HepG2 (cell line): ENCODE data around the gene PNMA8C. TPM values are rescaled to one million over a fixed set of nuclear protein-coding genes. Genes with fewer than 3 reads are reported as not detected.

Experiments
- BORCS8-MEF2B ChIP-seq: sonication (generic); formaldehyde crosslinking; IDR thresholded peaks from 2 replicates; pipeline ENCODE4 v1.8.0; 2022; ENCODE audit warnings: mild to moderate bottlenecking, missing genetic modification reagents
- HNF4A ChIP-seq: sonication (generic); formaldehyde crosslinking; IDR thresholded peaks from 2 replicates; pipeline ENCODE4 v1.4.0; 2020; ENCODE audit warnings: missing genetic modification reagents
- MAFK ChIP-seq, 2 experiments: IDR thresholded peaks in 1 of 2; conservative IDR thresholded peaks in 1 of 2; 2 replicates each; pipeline ENCODE4 v1.6.1; 2011; ENCODE audit warnings: improper control_type of control experiment in 2 of 2, low read length in 2 of 2
- NKX3-1 ChIP-seq: sonication (generic); formaldehyde crosslinking; IDR thresholded peaks from 2 replicates; pipeline ENCODE4 v1.5.0; 2020; ENCODE audit warnings: missing genetic modification reagents
- NR1H2 ChIP-seq: sonication (generic); formaldehyde crosslinking; IDR thresholded peaks from 2 replicates; pipeline ENCODE4 v1.8.1; 2022; ENCODE audit warnings: low read depth, missing genetic modification reagents, borderline replicate concordance
- NR2F2 ChIP-seq: IDR thresholded peaks from 2 replicates; pipeline ENCODE4 v1.6.1; 2012; ENCODE audit warnings: low read depth, inconsistent platforms, borderline replicate concordance
- POLR2AphosphoS5 ChIP-seq: IDR thresholded peaks from 2 replicates; pipeline ENCODE4 v1.6.1; 2012; ENCODE audit warnings: low read depth, low read length
- RCOR2 ChIP-seq: IDR thresholded peaks from 2 replicates; pipeline ENCODE4 v1.6.1; 2016; ENCODE audit warnings: missing biosample characterization, missing genetic modification reagents
- SIN3B ChIP-seq: fragments of 150-350 bp; IDR thresholded peaks from 2 replicates; pipeline ENCODE4 v1.6.1; 2014; ENCODE audit warnings: low read length
- SMAD3 ChIP-seq: sonication (generic); formaldehyde crosslinking; IDR thresholded peaks from 2 replicates; pipeline ENCODE4 v1.4.0; 2020; ENCODE audit warnings: missing genetic modification reagents
- TMF1 ChIP-seq: sonication (generic); formaldehyde crosslinking; IDR thresholded peaks from 2 replicates; pipeline ENCODE4 v1.8.1; 2022; ENCODE audit warnings: low read depth, missing genetic modification reagents
- ZFP36L1 ChIP-seq: sonication (generic); formaldehyde crosslinking; IDR thresholded peaks from 2 replicates; pipeline ENCODE4 v1.8.0; 2022; ENCODE audit warnings: mild to moderate bottlenecking, missing genetic modification reagents, moderate library complexity
- ZNF34 ChIP-seq: sonication (generic); formaldehyde crosslinking; IDR thresholded peaks from 2 replicates; pipeline ENCODE4 v1.4.0; 2020; ENCODE audit warnings: mild to moderate bottlenecking, missing genetic modification reagents, borderline replicate concordance
- ZNF766 ChIP-seq: sonication (generic); formaldehyde crosslinking; IDR thresholded peaks from 2 replicates; pipeline ENCODE4 v1.5.0; 2020; ENCODE audit warnings: missing genetic modification reagents, borderline replicate concordance
- ZNF781 ChIP-seq: sonication (generic); formaldehyde crosslinking; IDR thresholded peaks from 2 replicates; pipeline ENCODE4 v1.5.1; 2020; ENCODE audit warnings: borderline replicate concordance, mild to moderate bottlenecking, missing genetic modification reagents; ENCODE audit errors: not compliant biosample characterization
- ZNF83 ChIP-seq: sonication (generic); formaldehyde crosslinking; IDR thresholded peaks from 2 replicates; pipeline ENCODE4 v1.4.0; 2020; ENCODE audit warnings: missing genetic modification reagents, mild to moderate bottlenecking, borderline replicate concordance
- ZSCAN22 ChIP-seq: sonication (generic); formaldehyde crosslinking; IDR thresholded peaks from 2 replicates; pipeline ENCODE4 v1.4.0; 2020; ENCODE audit warnings: mild to moderate bottlenecking, missing genetic modification reagents
- polyA plus RNA-seq, 8 experiments: library from polyadenylated mRNA; depleted of rRNA in 3 of 8; stranded (reverse) in 7 of 8; unstranded in 1 of 8; fragments of >200 nt; fragmentation: Illumina TruSeq in 4 of 8; extraction: Trizol in 4 of 8; gene quantifications; 2 replicates each; pipeline versions ENCODE4 v1.2.1 to v1.2.3, GENCODE V29; 2011 to 2016; ENCODE audit warnings: low read depth in 4 of 8, missing spikeins in 1 of 8, mixed read lengths in 1 of 8; ENCODE audit not compliant: insufficient read depth in 1 of 8
- total RNA-seq, 5 experiments: library from RNA; depleted of rRNA; stranded (reverse); fragments of >200 nt; fragmentation: Illumina TruSeq; extraction: Trizol; gene quantifications; 2 replicates each; pipeline ENCODE4 v1.2.3, GENCODE V29; 2016; ENCODE audit warnings: low read depth in 1 of 5
- TF ChIP-seq, protein P1 (sequence below): IDR thresholded peaks from 2 replicates; pipeline ENCODE4 v1.6.1; 2016; ENCODE audit warnings: missing genetic modification reagents, missing compliant biosample characterization
- TF ChIP-seq, protein P2 (sequence below): IDR thresholded peaks from 2 replicates; pipeline ENCODE4 v1.6.1; 2016; ENCODE audit warnings: low read depth
- TF ChIP-seq, protein P3 (sequence below): sonication (generic); formaldehyde crosslinking; IDR thresholded peaks from 2 replicates; pipeline ENCODE4 v1.8.1; 2023; ENCODE audit warnings: mild to moderate bottlenecking, missing genetic modification reagents
- TF ChIP-seq, protein P4 (sequence below): IDR thresholded peaks from 2 replicates; pipeline ENCODE4 v1.4.0; 2020; ENCODE audit warnings: mild to moderate bottlenecking, missing genetic modification reagents
- TF ChIP-seq, protein P5 (sequence below): sonication (generic); formaldehyde crosslinking; IDR thresholded peaks from 2 replicates; pipeline ENCODE4 v1.5.1; 2020; ENCODE audit warnings: missing genetic modification reagents, mild to moderate bottlenecking, borderline replicate concordance

Gene PNMA8C
- total and polyA plus RNA-seq, 2 of the 13 experiments (the other 11 are each of a cell fraction or from before 2014, with no cell fraction given): not detected

DNA sequence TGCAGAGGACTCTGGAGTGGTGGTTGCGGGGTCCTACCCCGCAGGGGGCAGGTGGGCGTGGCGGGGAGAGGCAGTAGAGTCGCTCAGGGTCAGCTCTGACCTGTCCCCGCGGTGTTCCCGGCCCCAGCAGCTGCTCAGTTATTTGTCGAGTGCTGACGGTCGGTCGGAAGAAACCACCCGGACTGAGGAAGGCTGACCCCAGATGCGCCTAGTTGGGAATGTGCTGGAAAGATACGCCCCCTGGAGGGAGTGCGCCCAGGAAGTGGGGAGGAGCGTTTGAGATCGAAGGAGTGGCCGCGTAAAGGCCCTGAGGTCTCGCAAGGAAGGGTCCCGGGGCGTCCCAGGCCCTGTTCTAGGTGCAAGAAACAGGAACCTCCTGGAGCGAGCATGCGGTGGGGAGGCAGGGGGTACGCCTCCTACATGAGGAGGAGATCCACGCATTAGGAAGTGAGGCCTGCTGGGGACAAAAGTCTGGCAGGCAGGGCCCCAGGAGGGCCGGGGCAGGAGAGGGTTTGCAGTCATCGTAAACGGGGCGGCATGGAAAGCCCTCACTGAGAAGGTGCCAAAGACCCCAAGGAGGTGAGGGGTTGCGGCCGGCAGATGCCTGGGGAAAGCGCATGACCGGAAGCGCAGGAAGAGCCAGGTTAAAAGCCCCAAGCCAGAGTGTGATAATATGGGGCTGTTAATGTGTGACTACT is 24.5 kb downstream of the PNMA8C start (continued):
- TF ChIP-seq ZNF34 (CRISPR knock-in tag) (no peak), SIN3B (no peak; the same call in 1 of the 2 replicates), TMF1 (no peak; the same call in 1 of the 2 replicates), NR1H2 (peak; percentile 20; the same call in 1 of the 2 replicates), SMAD3 (CRISPR knock-in tag) (peak; percentile 25; the same call in 1 of the 2 replicates), ZSCAN22 (0 out of 2 replicates have a peak, but pooled peaks have one; percentile 58), ZFP36L1 (CRISPR knock-in tag) (peak; percentile 87; the same call in 1 of the 2 replicates), ZNF766 (CRISPR knock-in tag) (0 out of 2 replicates have a peak, but pooled peaks have one; percentile 62), NKX3-1 (peak; percentile 77), ZNF83 (CRISPR knock-in tag) (peak; percentile 20; the same call in 1 of the 2 replicates), ZNF781 (CRISPR knock-in tag) (peak; percentile 71), POLR2AphosphoS5 (peak; percentile 52; the same call in 1 of the 2 replicates), MAFK (conservative IDR thresholded peaks at IDR 0.05 in 1 of 2, IDR thresholded peaks at IDR 0.05 in 1 of 2; ENCODE audit: low read length in 2 of 2) (no peak), RCOR2 (0 out of 2 replicates have a peak, but pooled peaks have one; percentile 15), NR2F2 (no peak; the same call in 1 of the 2 replicates), HNF4A (no peak), BORCS8-MEF2B (CRISPR knock-in tag) (peak; percentile 65; the same call in 1 of the 2 replicates)
- TF ChIP-seq, protein P1, sequence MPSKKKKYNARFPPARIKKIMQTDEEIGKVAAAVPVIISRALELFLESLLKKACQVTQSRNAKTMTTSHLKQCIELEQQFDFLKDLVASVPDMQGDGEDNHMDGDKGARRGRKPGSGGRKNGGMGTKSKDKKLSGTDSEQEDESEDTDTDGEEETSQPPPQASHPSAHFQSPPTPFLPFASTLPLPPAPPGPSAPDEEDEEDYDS: peak; percentile 53; the same call in 1 of the 2 replicates
- TF ChIP-seq, protein P2, sequence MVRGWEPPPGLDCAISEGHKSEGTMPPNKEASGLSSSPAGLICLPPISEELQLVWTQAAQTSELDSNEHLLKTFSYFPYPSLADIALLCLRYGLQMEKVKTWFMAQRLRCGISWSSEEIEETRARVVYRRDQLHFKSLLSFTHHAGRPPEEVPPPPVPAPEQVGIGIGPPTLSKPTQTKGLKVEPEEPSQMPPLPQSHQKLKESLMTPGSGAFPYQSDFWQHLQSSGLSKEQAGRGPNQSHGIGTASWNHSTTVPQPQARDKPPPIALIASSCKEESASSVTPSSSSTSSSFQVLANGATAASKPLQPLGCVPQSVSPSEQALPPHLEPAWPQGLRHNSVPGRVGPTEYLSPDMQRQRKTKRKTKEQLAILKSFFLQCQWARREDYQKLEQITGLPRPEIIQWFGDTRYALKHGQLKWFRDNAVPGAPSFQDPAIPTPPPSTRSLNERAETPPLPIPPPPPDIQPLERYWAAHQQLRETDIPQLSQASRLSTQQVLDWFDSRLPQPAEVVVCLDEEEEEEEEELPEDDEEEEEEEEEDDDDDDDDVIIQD (CRISPR knock-in tag): peak; percentile 22; the same call in 1 of the 2 replicates
- TF ChIP-seq, protein P3, sequence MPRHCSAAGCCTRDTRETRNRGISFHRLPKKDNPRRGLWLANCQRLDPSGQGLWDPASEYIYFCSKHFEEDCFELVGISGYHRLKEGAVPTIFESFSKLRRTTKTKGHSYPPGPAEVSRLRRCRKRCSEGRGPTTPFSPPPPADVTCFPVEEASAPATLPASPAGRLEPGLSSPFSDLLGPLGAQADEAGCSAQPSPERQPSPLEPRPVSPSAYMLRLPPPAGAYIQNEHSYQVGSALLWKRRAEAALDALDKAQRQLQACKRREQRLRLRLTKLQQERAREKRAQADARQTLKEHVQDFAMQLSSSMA (CRISPR knock-in tag): no peak
- TF ChIP-seq, protein P4, sequence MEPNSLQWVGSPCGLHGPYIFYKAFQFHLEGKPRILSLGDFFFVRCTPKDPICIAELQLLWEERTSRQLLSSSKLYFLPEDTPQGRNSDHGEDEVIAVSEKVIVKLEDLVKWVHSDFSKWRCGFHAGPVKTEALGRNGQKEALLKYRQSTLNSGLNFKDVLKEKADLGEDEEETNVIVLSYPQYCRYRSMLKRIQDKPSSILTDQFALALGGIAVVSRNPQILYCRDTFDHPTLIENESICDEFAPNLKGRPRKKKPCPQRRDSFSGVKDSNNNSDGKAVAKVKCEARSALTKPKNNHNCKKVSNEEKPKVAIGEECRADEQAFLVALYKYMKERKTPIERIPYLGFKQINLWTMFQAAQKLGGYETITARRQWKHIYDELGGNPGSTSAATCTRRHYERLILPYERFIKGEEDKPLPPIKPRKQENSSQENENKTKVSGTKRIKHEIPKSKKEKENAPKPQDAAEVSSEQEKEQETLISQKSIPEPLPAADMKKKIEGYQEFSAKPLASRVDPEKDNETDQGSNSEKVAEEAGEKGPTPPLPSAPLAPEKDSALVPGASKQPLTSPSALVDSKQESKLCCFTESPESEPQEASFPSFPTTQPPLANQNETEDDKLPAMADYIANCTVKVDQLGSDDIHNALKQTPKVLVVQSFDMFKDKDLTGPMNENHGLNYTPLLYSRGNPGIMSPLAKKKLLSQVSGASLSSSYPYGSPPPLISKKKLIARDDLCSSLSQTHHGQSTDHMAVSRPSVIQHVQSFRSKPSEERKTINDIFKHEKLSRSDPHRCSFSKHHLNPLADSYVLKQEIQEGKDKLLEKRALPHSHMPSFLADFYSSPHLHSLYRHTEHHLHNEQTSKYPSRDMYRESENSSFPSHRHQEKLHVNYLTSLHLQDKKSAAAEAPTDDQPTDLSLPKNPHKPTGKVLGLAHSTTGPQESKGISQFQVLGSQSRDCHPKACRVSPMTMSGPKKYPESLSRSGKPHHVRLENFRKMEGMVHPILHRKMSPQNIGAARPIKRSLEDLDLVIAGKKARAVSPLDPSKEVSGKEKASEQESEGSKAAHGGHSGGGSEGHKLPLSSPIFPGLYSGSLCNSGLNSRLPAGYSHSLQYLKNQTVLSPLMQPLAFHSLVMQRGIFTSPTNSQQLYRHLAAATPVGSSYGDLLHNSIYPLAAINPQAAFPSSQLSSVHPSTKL (CRISPR knock-in tag): no peak; the same call in 1 of the 2 replicates
- TF ChIP-seq, protein P5, sequence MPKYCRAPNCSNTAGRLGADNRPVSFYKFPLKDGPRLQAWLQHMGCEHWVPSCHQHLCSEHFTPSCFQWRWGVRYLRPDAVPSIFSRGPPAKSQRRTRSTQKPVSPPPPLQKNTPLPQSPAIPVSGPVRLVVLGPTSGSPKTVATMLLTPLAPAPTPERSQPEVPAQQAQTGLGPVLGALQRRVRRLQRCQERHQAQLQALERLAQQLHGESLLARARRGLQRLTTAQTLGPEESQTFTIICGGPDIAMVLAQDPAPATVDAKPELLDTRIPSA (CRISPR knock-in tag): no peak
